ENCODE results near the gene PSD. TPM values are rescaled to one million over a fixed set of nuclear protein-coding genes. Genes with fewer than 3 reads are reported as not detected.
A peak's percentile ranks its signal among the peaks of the same experiment; 100 is the strongest.

The PSD gene
- total RNA-seq = 10 to 100 TPM in 1 of 2 experiments, 1 to 10 TPM in 1; 9.3 to 10.4 TPM

DNA sequence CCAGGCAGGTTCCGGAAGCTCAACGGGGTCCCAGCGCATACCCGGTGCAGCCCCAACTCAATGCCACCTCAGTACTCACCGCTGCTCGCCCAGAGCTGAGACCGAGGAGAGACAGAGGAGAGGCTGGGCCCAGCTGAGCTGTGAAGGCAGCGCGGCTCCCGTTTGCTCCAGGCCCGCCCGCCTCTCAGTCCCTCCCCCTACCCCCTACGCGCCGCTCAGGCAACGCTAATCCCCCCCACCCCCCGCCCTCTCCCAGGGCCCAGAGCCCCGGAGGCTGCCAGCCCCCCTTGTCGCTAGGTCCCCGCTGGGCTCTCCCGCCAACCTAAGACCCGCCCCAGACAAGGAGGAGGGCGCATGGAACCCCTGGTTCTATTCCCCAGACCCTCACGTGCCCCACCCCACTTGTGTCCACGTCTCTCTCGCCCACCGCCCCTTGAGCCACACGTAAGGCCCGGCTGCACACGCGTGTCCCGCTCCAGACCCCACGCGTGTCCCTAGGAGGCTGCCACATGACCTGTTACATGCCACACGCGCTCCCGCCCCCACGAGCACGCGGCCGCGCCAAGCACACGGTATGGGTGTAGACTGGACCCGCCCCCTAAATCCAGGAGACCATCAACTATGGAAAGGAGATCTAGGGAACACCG, at the start of gene PSD:
Gene PSD (minus strand): TSS at position 164 of the 647 bp plus-strand sequence. CDS start 1,747 bp downstream, outside the sequence.
- TF ChIP-seq, protein P1, sequence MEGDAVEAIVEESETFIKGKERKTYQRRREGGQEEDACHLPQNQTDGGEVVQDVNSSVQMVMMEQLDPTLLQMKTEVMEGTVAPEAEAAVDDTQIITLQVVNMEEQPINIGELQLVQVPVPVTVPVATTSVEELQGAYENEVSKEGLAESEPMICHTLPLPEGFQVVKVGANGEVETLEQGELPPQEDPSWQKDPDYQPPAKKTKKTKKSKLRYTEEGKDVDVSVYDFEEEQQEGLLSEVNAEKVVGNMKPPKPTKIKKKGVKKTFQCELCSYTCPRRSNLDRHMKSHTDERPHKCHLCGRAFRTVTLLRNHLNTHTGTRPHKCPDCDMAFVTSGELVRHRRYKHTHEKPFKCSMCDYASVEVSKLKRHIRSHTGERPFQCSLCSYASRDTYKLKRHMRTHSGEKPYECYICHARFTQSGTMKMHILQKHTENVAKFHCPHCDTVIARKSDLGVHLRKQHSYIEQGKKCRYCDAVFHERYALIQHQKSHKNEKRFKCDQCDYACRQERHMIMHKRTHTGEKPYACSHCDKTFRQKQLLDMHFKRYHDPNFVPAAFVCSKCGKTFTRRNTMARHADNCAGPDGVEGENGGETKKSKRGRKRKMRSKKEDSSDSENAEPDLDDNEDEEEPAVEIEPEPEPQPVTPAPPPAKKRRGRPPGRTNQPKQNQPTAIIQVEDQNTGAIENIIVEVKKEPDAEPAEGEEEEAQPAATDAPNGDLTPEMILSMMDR (IDR thresholded peaks at IDR 0.05) = no peak
- H3K27ac Mint-ChIP-seq = no peak within 1 kb of the TSS
- peaks cover 18% of the 10 kb centered on the region for H3K27me3 Mint-ChIP-seq
- H3K36me3 Mint-ChIP-seq (ENCODE audit: low read depth) = peaks cover 8% of the 10 kb centered on the region
- intact Hi-C loops (cut with micrococcal nuclease) = no loop called here
- DNase-seq (peak; percentile 17), ATAC-seq (no peak)
- ChIA-PET CTCF (interaction anchor here (1.4 kb wide), 1 partner anchor 9 kb away, joined by 3 read pairs; no protein-coding TSS in a partner anchor), POLR2A (no interaction called here)
- peaks cover 22% of the 10 kb centered on the region for H3K4me1 Mint-ChIP-seq (ENCODE audit: low read depth)
- H3K4me3 Mint-ChIP-seq = peak within 1 kb of the TSS; percentile 87
- no peaks in the 10 kb centered on the region for H3K9me3 Mint-ChIP-seq

DNA sequence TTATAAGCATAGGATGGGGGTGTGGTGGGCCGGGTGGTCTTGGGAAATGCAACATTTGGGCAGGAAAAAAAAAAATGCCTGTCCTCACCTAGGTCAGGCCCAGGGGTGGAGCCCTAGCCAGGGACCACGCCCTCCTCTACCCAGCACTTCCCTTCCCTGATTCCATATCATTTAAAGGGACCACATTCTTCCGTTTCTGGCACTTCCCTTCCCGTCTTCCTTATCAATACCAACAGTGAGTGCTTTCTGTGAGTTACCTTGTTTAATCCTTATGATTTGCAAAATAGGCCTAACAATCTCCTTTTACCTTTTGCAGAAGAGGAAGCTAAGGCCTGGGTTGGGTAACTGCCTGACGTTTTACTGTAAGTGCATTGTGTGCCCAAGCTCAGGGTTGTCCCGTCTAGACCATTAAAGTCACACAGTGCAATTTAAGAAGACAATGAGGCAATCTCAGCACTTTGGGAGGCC, 49.4 kb upstream of the PSD start:
- CTCF ChIA-PET = interaction anchor here (0.8 to 1.3 kb wide), 3 partner anchors 16 to 236 kb away, joined by 3 read pairs; partner anchors contain the start of gene C10orf95
- Mint-ChIP-seq H3K9me3 (no peaks in the 10 kb centered on the region), H3K4me3 (no peak overlapping the region), H3K27me3 (no peaks in the 10 kb centered on the region), H3K4me1 (ENCODE audit: low read depth) (peaks cover 14% of the 10 kb centered on the region), H3K36me3 (ENCODE audit: low read depth) (peaks cover 4% of the 10 kb centered on the region), H3K27ac (no peak overlapping the region)
- DNase-seq = no peak
- POLR2A ChIA-PET = no interaction called here
- intact Hi-C loops (cut with micrococcal nuclease) = no loop called here
- TF ChIP-seq, protein P1 (IDR thresholded peaks at IDR 0.05) = no peak
- ATAC-seq = no peak

GRCh38 chr10:102467318-102467717, 48.7 kb upstream of the PSD start:
- no peak overlapping the region for H3K27ac Mint-ChIP-seq
- POLR2A ChIA-PET = no interaction called here
- peaks cover 16% of the 10 kb centered on the region for H3K4me1 Mint-ChIP-seq (ENCODE audit: low read depth)
- H3K9me3 Mint-ChIP-seq = no peaks in the 10 kb centered on the region
- CTCF ChIA-PET = interaction anchor here (1.2 kb wide), 1 partner anchor 11 kb away, joined by 4 read pairs; no protein-coding TSS in a partner anchor
- no peaks in the 10 kb centered on the region for H3K27me3 Mint-ChIP-seq
- intact Hi-C loops (cut with micrococcal nuclease) = no loop called here
- TF ChIP-seq, protein P1 (IDR thresholded peaks at IDR 0.05) = no peak
- H3K36me3 Mint-ChIP-seq (ENCODE audit: low read depth) = peaks cover 4% of the 10 kb centered on the region
- ATAC-seq (no peak), DNase-seq (no peak)
- no peak overlapping the region for H3K4me3 Mint-ChIP-seq

- Mint-ChIP-seq H3K27ac (no peak overlapping the region), H3K4me1 (ENCODE audit: low read depth) (peaks cover 27% of the 10 kb centered on the region), H3K36me3 (ENCODE audit: low read depth) (peaks cover 1% of the 10 kb centered on the region), H3K4me3 (no peak overlapping the region), H3K27me3 (no peaks in the 10 kb centered on the region), H3K9me3 (no peaks in the 10 kb centered on the region)
- no peak for ATAC-seq
- ChIA-PET CTCF (interaction anchor here (0.6 to 1.0 kb wide), 2 partner anchors 9 to 66 kb away, joined by 3 to 6 read pairs; no protein-coding TSS in a partner anchor), POLR2A (interaction anchor here (0.6 to 0.9 kb wide), 4 partner anchors 9 to 199 kb away, joined by 3 to 4 read pairs (median 3); no protein-coding TSS in a partner anchor)
- DNase-seq = no peak
- intact Hi-C loops (cut with micrococcal nuclease) = no loop called here
- TF ChIP-seq, protein P1 (IDR thresholded peaks at IDR 0.05) = no peak
Measured at GRCh38 chr10:102465466-102465865, 46.9 kb upstream of the PSD start.

DNA sequence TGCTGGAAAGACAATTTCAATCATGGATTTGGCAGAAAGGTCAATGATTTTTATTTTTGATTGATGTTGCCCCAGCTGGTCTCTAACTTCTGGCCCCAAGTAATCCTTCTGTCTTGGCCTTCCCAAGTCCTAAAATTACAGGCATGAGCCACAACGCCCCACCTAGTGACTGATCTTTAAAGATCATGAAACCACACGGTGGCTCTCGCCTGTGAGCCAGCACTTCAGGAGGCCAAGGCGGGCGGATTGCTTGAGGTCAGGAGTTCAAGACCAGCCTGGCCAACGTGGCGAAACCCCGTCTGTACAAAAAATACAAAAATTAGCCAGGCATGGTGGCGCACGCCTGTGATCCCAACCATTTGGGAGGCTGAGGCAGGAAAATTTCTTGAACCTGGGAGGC, 45.4 kb upstream of the PSD start:
- intact Hi-C loops (cut with micrococcal nuclease) = no loop called here
- no peak for DNase-seq
- H3K27me3 Mint-ChIP-seq = no peaks in the 10 kb centered on the region
- CTCF ChIA-PET = interaction anchor here (1.2 to 4.7 kb wide), 3 partner anchors 10 to 181 kb away, joined by 3 to 40 read pairs (median 4); partner anchors contain the start of gene TRIM8
- no peak overlapping the region for H3K4me3 Mint-ChIP-seq
- H3K27ac Mint-ChIP-seq = no peak overlapping the region
- ATAC-seq = no peak
- POLR2A ChIA-PET = no interaction called here
- TF ChIP-seq, protein P1 (IDR thresholded peaks at IDR 0.05) = no peak
- no peaks in the 10 kb centered on the region for H3K9me3 Mint-ChIP-seq
- peaks cover 27% of the 10 kb centered on the region for H3K4me1 Mint-ChIP-seq (ENCODE audit: low read depth)
- peaks cover 1% of the 10 kb centered on the region for H3K36me3 Mint-ChIP-seq (ENCODE audit: low read depth)
